Loucy (cell line): ENCODE results near the gene MVB12A.

Experiments
- H2AFZ ChIP-seq: fragments of 200-600 bp; sonication (generic); 2 replicates; pipeline ENCODE4 v1.6.0; 2016; ENCODE audit warnings: antibody characterized with exemption, mild to moderate bottlenecking, low read length, moderate library complexity
- H3F3A ChIP-seq: fragments of 200-600 bp; 2 replicates; pipeline ENCODE4 v1.6.0; 2016; ENCODE audit warnings: antibody characterized with exemption, low read depth, mild to moderate bottlenecking
- H3K27me3 ChIP-seq: fragments of 200-600 bp; sonication (generic); 2 replicates; pipeline ENCODE4 v1.6.1; 2014; ENCODE audit warnings: low read length, mild to moderate bottlenecking; ENCODE audit not compliant: insufficient read depth, poor library complexity, severe bottlenecking
- H3K36me3 ChIP-seq: fragments of 200-600 bp; sonication (generic); 2 replicates; pipeline ENCODE4 v1.6.1; 2016; ENCODE audit warnings: low read length; ENCODE audit not compliant: insufficient read depth
- H3K4me1 ChIP-seq: fragments of 200-600 bp; sonication (generic); 2 replicates; pipeline ENCODE4 v1.5.1; 2014; ENCODE audit warnings: low read length, mild to moderate bottlenecking; ENCODE audit not compliant: insufficient read depth, poor library complexity, severe bottlenecking
- H3K4me2 ChIP-seq: fragments of 200-600 bp; sonication (generic); 2 replicates; pipeline ENCODE4 v1.6.0; 2014; ENCODE audit warnings: antibody characterized with exemption, low read length, low read depth, mild to moderate bottlenecking; ENCODE audit not compliant: poor library complexity, severe bottlenecking
- H3K4me3 ChIP-seq: fragments of 200-600 bp; sonication (generic); 2 replicates; pipeline ENCODE4 v1.5.1; 2014; ENCODE audit warnings: low read length, mild to moderate bottlenecking, mixed read lengths; ENCODE audit not compliant: poor library complexity, severe bottlenecking
- H3K79me2 ChIP-seq: fragments of 200-600 bp; sonication (generic); 2 replicates; pipeline ENCODE4 v1.6.1; 2014; ENCODE audit warnings: low read length; ENCODE audit not compliant: insufficient read depth
- H3K9ac ChIP-seq: fragments of 200-600 bp; sonication (generic); 2 replicates; pipeline ENCODE4 v1.6.0; 2014; ENCODE audit warnings: mild to moderate bottlenecking, low read depth, low read length, moderate library complexity; ENCODE audit not compliant: poor library complexity, severe bottlenecking
- H3K9me2 ChIP-seq: fragments of 200-600 bp; sonication (generic); replicated peaks from 2 replicates; pipeline ENCODE4 v1.6.1; 2016; ENCODE audit warnings: low read depth, low read length, mixed read lengths
- H3K9me3 ChIP-seq: fragments of 200-600 bp; sonication (generic); 2 replicates; pipeline ENCODE4 v1.6.1; 2014; ENCODE audit warnings: mild to moderate bottlenecking, antibody characterized with exemption, low read length, low read depth; ENCODE audit not compliant: insufficient read depth
- H4K20me1 ChIP-seq: fragments of 200-600 bp; sonication (generic); 2 replicates; pipeline ENCODE4 v1.6.0; 2014; ENCODE audit warnings: antibody characterized with exemption, low read length, mild to moderate bottlenecking; ENCODE audit not compliant: insufficient read depth, poor library complexity, severe bottlenecking
- CTCF ChIP-seq: fragments of 200-600 bp; sonication (generic); conservative IDR thresholded peaks from 2 replicates; pipeline ENCODE4 v1.5.1; 2014; ENCODE audit warnings: mild to moderate bottlenecking, antibody characterized with exemption, low read length
- EZH2phosphoT487 ChIP-seq: fragments of 200-600 bp; IDR thresholded peaks from 2 replicates; pipeline ENCODE4 v1.6.1; 2018; ENCODE audit warnings: antibody characterized with exemption, mild to moderate bottlenecking, moderate library complexity, borderline replicate concordance

Gene MVB12A

GRCh38 chr19:17454576-17455071 is 34.8 kb downstream of the MVB12A start:
- TF ChIP-seq CTCF (no peak), EZH2phosphoT487 (no peak)
- Histone ChIP-seq H3K79me2 (no peaks in the 10 kb centered on the region), H3K9ac (no peak overlapping the region), H3K27me3 (no peaks in the 10 kb centered on the region), H3K4me1 (peaks cover 12% of the 10 kb centered on the region), H3K4me3 (no peak overlapping the region), H3K9me3 (no peaks in the 10 kb centered on the region), H4K20me1 (no peaks in the 10 kb centered on the region), H3K36me3 (no peaks in the 10 kb centered on the region), H3K4me2 (no peak overlapping the region), H2AFZ (no peak overlapping the region), H3F3A (peaks cover 4% of the 10 kb centered on the region; the same call in 1 of the 2 replicates), H3K9me2 (no peaks in the 10 kb centered on the region)

- Histone ChIP-seq H3F3A (no peaks in the 10 kb centered on the region), H4K20me1 (no peaks in the 10 kb centered on the region), H3K27me3 (no peaks in the 10 kb centered on the region), H3K36me3 (no peaks in the 10 kb centered on the region), H3K4me1 (peaks cover 7% of the 10 kb centered on the region), H3K79me2 (no peaks in the 10 kb centered on the region), H3K9me3 (no peaks in the 10 kb centered on the region), H3K9me2 (no peaks in the 10 kb centered on the region), H3K9ac (no peak overlapping the region), H2AFZ (no peak overlapping the region), H3K4me3 (no peak overlapping the region), H3K4me2 (no peak overlapping the region)
- TF ChIP-seq EZH2phosphoT487 (no peak), CTCF (no peak)
Measured at GRCh38 chr19:17455308-17456123, 35.7 kb downstream of the MVB12A start.

GRCh38 chr19:17456127-17456526 is 36.3 kb downstream of the MVB12A start:
- Histone ChIP-seq H3K9ac (no peak overlapping the region), H4K20me1 (no peaks in the 10 kb centered on the region), H3K4me3 (no peak overlapping the region), H3K4me2 (no peak overlapping the region), H3K9me2 (no peaks in the 10 kb centered on the region), H3F3A (no peaks in the 10 kb centered on the region), H3K4me1 (peaks cover 1% of the 10 kb centered on the region), H3K9me3 (no peaks in the 10 kb centered on the region), H3K79me2 (no peaks in the 10 kb centered on the region), H3K27me3 (no peaks in the 10 kb centered on the region), H2AFZ (no peak overlapping the region), H3K36me3 (no peaks in the 10 kb centered on the region)
- TF ChIP-seq CTCF, result no peak
- TF ChIP-seq EZH2phosphoT487, result no peak
